ENCODE data around the gene PTPMT1. TPM values are rescaled to one million over a fixed set of nuclear protein-coding genes. Genes with fewer than 3 reads are reported as not detected.

The PTPMT1 gene
- total RNA-seq, 1 donor from 2014 or later = 34.9 TPM

DNA sequence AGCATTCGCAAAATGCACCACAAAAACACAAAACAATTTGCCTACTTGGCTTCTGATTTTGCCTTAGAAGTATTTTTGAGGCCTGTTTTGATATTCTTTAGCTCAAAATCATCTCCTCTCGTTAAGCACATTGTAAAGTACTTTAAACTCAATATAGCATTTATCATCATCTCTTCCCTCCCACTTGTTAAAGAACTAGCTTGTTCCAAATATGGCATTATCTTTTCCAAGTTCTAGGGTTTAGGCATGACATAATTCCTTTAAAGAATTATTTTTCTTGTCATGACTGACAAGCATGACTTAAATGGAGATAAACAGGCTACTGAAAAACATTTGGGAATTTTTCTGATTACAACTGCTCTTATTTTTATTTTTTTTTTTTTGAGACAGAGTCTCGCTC is 33.7 kb upstream of the PTPMT1 start:
- H3K4me1 Mint-ChIP-seq (ENCODE audit: unreplicated experiment) = peaks cover 6% of the 10 kb centered on the region

DNA sequence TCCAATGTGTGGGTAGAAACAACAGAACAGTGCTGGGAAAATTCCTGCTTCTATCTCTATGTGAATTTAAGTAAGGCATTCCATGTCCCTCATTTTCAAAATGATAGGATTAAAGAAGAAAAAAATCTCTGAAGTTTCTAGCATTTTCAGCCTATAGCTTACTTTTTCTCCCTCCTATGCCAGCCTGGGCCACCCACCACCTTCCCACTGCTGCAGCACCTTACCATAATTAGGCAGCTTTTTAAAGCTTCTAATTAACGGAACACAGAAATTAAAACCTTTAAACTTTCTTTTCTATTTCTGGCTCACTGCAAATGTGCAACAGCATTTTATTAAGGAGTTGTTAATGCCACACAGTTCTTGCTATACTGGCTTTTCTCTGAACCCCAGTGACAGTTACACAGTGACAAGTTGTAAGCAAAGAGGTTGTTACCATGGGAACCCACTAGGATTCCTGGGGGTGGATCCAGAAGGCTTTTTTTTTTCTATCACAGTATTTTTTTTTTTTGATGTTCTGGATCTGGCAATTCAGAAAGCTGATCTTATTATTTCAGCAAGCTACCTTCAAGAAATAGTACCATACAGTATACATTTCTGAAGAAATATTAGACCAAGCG is 32.7 kb upstream of the PTPMT1 start:
- peaks cover 6% of the 10 kb centered on the region for H3K4me1 Mint-ChIP-seq (ENCODE audit: unreplicated experiment)
- TF ChIP-seq CTCF (IDR thresholded peaks at IDR 0.05; ENCODE audit: unreplicated experiment) = no peak
- H3K27me3 Mint-ChIP-seq (ENCODE audit: unreplicated experiment) = peaks cover 4% of the 10 kb centered on the region
- DNase-seq (ENCODE audit: low spot score) = no peak
- H3K36me3 Mint-ChIP-seq (ENCODE audit: low read depth, unreplicated experiment) = peaks cover 7% of the 10 kb centered on the region
- H3K4me3 Mint-ChIP-seq (ENCODE audit: unreplicated experiment) = no peak overlapping the region
- H3K9me3 Mint-ChIP-seq (ENCODE audit: unreplicated experiment) = no peaks in the 10 kb centered on the region
- peak overlapping the region; percentile 42 for H3K27ac Mint-ChIP-seq (ENCODE audit: unreplicated experiment)

More for the DNA sequence above, 33.7 kb upstream of the PTPMT1 start:
- Mint-ChIP-seq H3K27me3 (ENCODE audit: unreplicated experiment) (peaks cover 4% of the 10 kb centered on the region), H3K9me3 (ENCODE audit: unreplicated experiment) (no peaks in the 10 kb centered on the region), H3K4me3 (ENCODE audit: unreplicated experiment) (no peak overlapping the region), H3K27ac (ENCODE audit: unreplicated experiment) (peak overlapping the region; percentile 2), H3K36me3 (ENCODE audit: low read depth, unreplicated experiment) (peaks cover 7% of the 10 kb centered on the region)
- no peak for DNase-seq (ENCODE audit: low spot score)
- TF ChIP-seq CTCF (IDR thresholded peaks at IDR 0.05; ENCODE audit: unreplicated experiment) = no peak

DNA sequence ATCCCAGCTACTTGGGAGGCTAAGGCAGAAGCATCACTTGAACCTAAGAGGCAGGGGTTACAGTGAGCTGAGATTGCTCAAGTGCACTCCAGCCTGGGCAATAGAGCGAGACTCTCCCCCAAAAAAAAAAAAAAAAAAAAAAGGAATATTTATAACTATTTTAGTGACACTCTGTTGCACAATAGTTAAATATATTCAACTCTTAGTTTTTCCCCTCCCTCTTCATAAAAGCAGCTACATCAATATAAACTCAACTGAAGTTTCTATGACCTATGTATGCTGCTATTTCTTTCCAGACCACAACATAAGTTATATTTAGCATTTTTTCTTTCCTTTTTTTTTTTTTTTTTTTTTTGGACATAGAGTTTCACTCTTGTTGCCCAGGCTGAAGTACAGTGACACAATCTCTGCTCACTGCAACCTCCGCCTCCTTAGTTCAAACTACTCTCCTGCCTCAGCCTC is 31.7 kb upstream of the PTPMT1 start:
- Mint-ChIP-seq H3K36me3 (ENCODE audit: low read depth, unreplicated experiment) (peaks cover 7% of the 10 kb centered on the region), H3K27ac (ENCODE audit: unreplicated experiment) (no peak overlapping the region), H3K4me3 (ENCODE audit: unreplicated experiment) (no peak overlapping the region), H3K4me1 (ENCODE audit: unreplicated experiment) (peaks cover 8% of the 10 kb centered on the region), H3K27me3 (ENCODE audit: unreplicated experiment) (peaks cover 4% of the 10 kb centered on the region), H3K9me3 (ENCODE audit: unreplicated experiment) (no peaks in the 10 kb centered on the region)
- DNase-seq (ENCODE audit: low spot score) = no peak
- TF ChIP-seq CTCF (IDR thresholded peaks at IDR 0.05; ENCODE audit: unreplicated experiment) = no peak

DNA sequence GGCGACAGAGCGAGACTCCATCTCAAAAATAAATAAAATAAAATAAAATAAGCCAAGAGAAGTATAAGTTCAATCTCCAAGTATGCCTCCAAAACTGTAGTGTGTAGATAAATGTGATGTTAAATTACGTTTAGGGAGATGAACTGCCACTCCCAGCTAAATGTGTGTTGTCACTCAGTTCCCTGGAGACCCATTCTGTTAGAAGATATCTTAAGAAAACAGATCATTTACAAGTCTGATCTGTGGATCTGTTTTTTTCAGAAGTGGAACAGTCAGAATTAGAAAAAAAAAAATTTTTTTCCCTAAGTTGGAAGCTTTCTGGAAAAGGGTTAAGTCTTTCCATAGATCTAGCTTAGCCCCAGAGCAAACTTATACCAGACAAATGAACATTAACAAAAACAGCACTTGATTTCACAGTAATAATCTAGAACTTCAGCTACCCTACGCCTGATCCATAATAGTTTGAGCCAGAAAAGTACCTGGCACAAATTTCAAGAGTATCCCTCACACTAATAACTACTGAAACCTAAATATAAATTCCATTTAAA is 30.6 kb upstream of the PTPMT1 start:
- H3K4me3 Mint-ChIP-seq (ENCODE audit: unreplicated experiment) = no peak overlapping the region
- H3K4me1 Mint-ChIP-seq (ENCODE audit: unreplicated experiment) = peaks cover 17% of the 10 kb centered on the region
- H3K36me3 Mint-ChIP-seq (ENCODE audit: low read depth, unreplicated experiment) = peaks cover 7% of the 10 kb centered on the region
- TF ChIP-seq CTCF (IDR thresholded peaks at IDR 0.05; ENCODE audit: unreplicated experiment) = no peak
- H3K27ac Mint-ChIP-seq (ENCODE audit: unreplicated experiment) = peak overlapping the region; percentile 72
- H3K9me3 Mint-ChIP-seq (ENCODE audit: unreplicated experiment) = no peaks in the 10 kb centered on the region
- H3K27me3 Mint-ChIP-seq (ENCODE audit: unreplicated experiment) = peaks cover 4% of the 10 kb centered on the region
- DNase-seq (ENCODE audit: low spot score) = no peak

DNA sequence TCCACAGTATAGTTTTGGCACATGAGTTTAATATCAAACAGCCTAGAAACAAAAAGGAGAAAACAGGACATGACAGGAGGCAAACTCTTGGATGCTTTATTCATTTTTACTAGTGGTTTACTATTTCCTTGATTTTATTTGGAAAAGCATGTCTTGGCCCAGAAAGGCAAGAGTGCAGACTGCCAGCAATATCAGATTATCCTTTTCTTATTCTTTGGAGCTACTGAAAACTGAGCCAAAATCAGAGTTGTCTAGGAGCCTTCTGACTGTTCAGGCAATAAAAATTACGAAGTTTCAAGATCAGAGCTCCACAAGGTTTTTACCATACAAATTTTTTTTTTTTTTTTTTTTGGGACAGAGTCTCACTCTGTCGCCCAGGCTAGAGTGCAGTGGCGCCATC is 28.5 kb upstream of the PTPMT1 start:
- H3K4me1 Mint-ChIP-seq (ENCODE audit: unreplicated experiment) = peaks cover 27% of the 10 kb centered on the region
- peaks cover 1% of the 10 kb centered on the region for H3K27me3 Mint-ChIP-seq (ENCODE audit: unreplicated experiment)
- no peaks in the 10 kb centered on the region for H3K9me3 Mint-ChIP-seq (ENCODE audit: unreplicated experiment)
- DNase-seq (ENCODE audit: low spot score) = no peak
- no peak for TF ChIP-seq CTCF (IDR thresholded peaks at IDR 0.05; ENCODE audit: unreplicated experiment)
- H3K27ac Mint-ChIP-seq (ENCODE audit: unreplicated experiment) = no peak overlapping the region
- H3K36me3 Mint-ChIP-seq (ENCODE audit: low read depth, unreplicated experiment) = peaks cover 4% of the 10 kb centered on the region
- no peak overlapping the region for H3K4me3 Mint-ChIP-seq (ENCODE audit: unreplicated experiment)
